ENCODE measurements around the gene ISCA2.

DNA sequence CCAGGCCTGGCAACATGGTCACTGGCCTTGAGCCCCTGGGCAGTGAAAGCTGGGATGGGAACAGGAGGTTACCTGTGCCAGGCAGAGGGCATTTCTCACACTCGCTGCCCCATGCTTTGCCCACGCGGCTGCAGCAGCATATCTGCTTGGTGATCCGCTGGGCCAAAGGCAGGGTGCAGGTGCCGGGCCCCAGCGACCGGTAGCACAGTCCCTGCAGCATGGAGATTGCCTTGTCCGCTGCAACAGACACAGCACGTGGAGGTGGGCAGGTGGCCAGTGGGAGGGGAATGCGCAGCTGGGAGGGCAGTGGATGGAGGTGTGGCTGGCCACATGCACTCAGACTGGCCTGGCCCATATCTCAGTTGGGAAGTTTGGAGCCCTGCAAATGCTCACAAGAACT lies 35.3 kb downstream of the ISCA2 start:
- TF ChIP-seq, protein P1, sequence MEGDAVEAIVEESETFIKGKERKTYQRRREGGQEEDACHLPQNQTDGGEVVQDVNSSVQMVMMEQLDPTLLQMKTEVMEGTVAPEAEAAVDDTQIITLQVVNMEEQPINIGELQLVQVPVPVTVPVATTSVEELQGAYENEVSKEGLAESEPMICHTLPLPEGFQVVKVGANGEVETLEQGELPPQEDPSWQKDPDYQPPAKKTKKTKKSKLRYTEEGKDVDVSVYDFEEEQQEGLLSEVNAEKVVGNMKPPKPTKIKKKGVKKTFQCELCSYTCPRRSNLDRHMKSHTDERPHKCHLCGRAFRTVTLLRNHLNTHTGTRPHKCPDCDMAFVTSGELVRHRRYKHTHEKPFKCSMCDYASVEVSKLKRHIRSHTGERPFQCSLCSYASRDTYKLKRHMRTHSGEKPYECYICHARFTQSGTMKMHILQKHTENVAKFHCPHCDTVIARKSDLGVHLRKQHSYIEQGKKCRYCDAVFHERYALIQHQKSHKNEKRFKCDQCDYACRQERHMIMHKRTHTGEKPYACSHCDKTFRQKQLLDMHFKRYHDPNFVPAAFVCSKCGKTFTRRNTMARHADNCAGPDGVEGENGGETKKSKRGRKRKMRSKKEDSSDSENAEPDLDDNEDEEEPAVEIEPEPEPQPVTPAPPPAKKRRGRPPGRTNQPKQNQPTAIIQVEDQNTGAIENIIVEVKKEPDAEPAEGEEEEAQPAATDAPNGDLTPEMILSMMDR (conservative IDR thresholded peaks at IDR 0.05 in 1 of 2, IDR thresholded peaks at IDR 0.05 in 1 of 2; ENCODE audit: low read depth in 1 of 2, low read length in 2 of 2): no peak
- no peak for TF ChIP-seq EZH2 (IDR thresholded peaks at IDR 0.05; ENCODE audit: low read length, missing control alignments)
